ENCODE measurements around the gene DNAH12. TPM values are rescaled to one million over a fixed set of nuclear protein-coding genes. Genes with fewer than 3 reads are reported as not detected.

The DNAH12 gene
- total and polyA plus RNA-seq, 2 of the 4 experiments (the other 2 are of a cell fraction), result under 0.01 to 0.02 TPM

DNA sequence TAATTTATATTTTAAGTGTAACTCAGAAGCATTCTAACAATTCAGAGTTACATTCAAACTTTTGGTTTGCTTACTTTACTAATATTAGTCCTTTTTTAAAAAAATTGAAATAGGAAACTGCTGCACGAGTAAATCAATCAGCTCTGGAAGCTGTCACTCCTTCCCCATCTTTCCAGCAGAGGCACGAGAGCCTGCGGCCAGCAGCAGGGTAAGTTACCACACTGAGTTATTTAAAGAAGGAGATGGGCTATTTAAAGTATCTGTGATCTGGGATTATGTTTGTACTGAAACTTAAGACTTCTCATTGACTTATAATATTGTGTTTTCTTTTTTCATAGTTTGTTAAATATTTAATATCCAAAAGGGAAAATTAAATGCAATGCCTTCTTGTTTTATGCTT lies 287.3 kb downstream of the DNAH12 start:
- DNase-seq (no peak), ATAC-seq (ENCODE audit: low read depth) (no peak)
- Histone ChIP-seq H2AFZ (replicated peaks; ENCODE audit: low read length, poor library complexity) (no peak overlapping the region), H3K79me1 (ENCODE audit: low read depth in 1 of 2, low read length in 2 of 2) (no peaks in the 10 kb centered on the region), H2BK5ac (ENCODE audit: low read depth, low read length, poor library complexity, severe bottlenecking) (no peak overlapping the region), H3K36me3 (ENCODE audit: control insufficient read depth, insufficient read depth, low read length) (peaks cover 24% of the 10 kb centered on the region), H3K9me3 (ENCODE audit: control insufficient read depth, insufficient read depth, low read length) (no peaks in the 10 kb centered on the region), H3K4me3 (ENCODE audit: insufficient read depth, low read depth, low read length) (no peak overlapping the region), H4K5ac (ENCODE audit: low read depth, low read length) (no peak overlapping the region), H2BK15ac (ENCODE audit: low read depth, low read length) (no peak overlapping the region), H2BK120ac (ENCODE audit: low read depth, low read length) (no peak overlapping the region), H3K27ac (ENCODE audit: insufficient read depth, low read length) (no peak overlapping the region), H2AK9ac (replicated peaks; ENCODE audit: low read depth, low read length, poor library complexity) (no peak overlapping the region), H3K9me1 (ENCODE audit: insufficient read depth, low read length) (no peaks in the 10 kb centered on the region), H3K4me2 (ENCODE audit: low read depth, low read length) (no peak overlapping the region), H3K56ac (ENCODE audit: extremely low read depth, insufficient read depth, low read length) (no peak overlapping the region), H3K18ac (ENCODE audit: low read depth, low read length) (no peak overlapping the region), H4K20me1 (ENCODE audit: insufficient read depth, low read length) (no peaks in the 10 kb centered on the region), H2BK20ac (ENCODE audit: low read depth, low read length) (no peak overlapping the region), H4K91ac (ENCODE audit: insufficient read depth, low read depth, low read length) (no peak overlapping the region), H3K4ac (ENCODE audit: low read depth, low read length) (no peak overlapping the region), H4K8ac (ENCODE audit: low read depth in 2 of 2, low read length in 2 of 2) (no peak overlapping the region), H3K27me3 (ENCODE audit: control insufficient read depth, insufficient read depth, low read length) (no peaks in the 10 kb centered on the region), H3K4me1 (ENCODE audit: control insufficient read depth, insufficient read depth, low read length) (no peaks in the 10 kb centered on the region), H3K9ac (ENCODE audit: low read depth, low read length) (no peak overlapping the region), H2AK5ac (ENCODE audit: low read depth, low read length) (no peak overlapping the region), H3K14ac (replicated peaks; ENCODE audit: low read depth, low read length) (no peak overlapping the region), H3K23ac (ENCODE audit: low read depth, low read length) (no peak overlapping the region)
- POLR2A ChIA-PET (ENCODE audit: unreplicated experiment), result no interaction called here
- no peak for TF ChIP-seq RCOR1 (IDR thresholded peaks at IDR 0.05; ENCODE audit: insufficient replicate concordance, low read length)
- TF ChIP-seq, protein P1, sequence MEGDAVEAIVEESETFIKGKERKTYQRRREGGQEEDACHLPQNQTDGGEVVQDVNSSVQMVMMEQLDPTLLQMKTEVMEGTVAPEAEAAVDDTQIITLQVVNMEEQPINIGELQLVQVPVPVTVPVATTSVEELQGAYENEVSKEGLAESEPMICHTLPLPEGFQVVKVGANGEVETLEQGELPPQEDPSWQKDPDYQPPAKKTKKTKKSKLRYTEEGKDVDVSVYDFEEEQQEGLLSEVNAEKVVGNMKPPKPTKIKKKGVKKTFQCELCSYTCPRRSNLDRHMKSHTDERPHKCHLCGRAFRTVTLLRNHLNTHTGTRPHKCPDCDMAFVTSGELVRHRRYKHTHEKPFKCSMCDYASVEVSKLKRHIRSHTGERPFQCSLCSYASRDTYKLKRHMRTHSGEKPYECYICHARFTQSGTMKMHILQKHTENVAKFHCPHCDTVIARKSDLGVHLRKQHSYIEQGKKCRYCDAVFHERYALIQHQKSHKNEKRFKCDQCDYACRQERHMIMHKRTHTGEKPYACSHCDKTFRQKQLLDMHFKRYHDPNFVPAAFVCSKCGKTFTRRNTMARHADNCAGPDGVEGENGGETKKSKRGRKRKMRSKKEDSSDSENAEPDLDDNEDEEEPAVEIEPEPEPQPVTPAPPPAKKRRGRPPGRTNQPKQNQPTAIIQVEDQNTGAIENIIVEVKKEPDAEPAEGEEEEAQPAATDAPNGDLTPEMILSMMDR (conservative IDR thresholded peaks at IDR 0.05; ENCODE audit: low read depth, low read length), result no peak
- in situ Hi-C loops (cut with MboI; ENCODE audit: low sequenced_read_pairs) (no loop called here), intact Hi-C loops (cut with micrococcal nuclease) (no loop called here), dilution Hi-C loops (cut with HindIII; ENCODE audit: low sequenced_read_pairs, unreplicated experiment) (no loop called here)
- BruUV-seq (replicated peaks), result no TSS peak
- CTCF ChIA-PET, result no interaction called here
- no CpG with 5 or more reads among the region's 3 CpGs for WGBS, 2 experiments (ENCODE audit: extremely low coverage in 2 of 2, insufficient read length in 1 of 2)

All from IMR-90 (cell line).